Endothelial cell of umbilical vein (primary cell): Measurements from ENCODE around the gene PIP5K1C. TPM values are rescaled to one million over a fixed set of nuclear protein-coding genes. Genes with fewer than 3 reads are reported as not detected.

Experiments used
- BruUV-seq: library from RNA; stranded (reverse); fragments of 400-500 nt; replicated peaks from 2 replicates; lab custom pipeline; 2021; lab: Mats Ljungman, UMichigan
- CTCF ChIA-PET: fragments of 300-600, 350-600 bp; sonication (Branson Sonifier 250); formaldehyde crosslinking; loops from one replicate; lab custom pipeline; 2021; ENCODE audit warnings: antibody characterized with exemption, inconsistent platforms; lab: Charles Lee
- POLR2A ChIA-PET: fragments of 300-600, 350-600 bp; sonication (Branson Sonifier 250); formaldehyde crosslinking; loops from one replicate; lab custom pipeline; 2021; ENCODE audit warnings: antibody characterized with exemption, inconsistent platforms; lab: Charles Lee
- DNase-seq: peaks from one replicate; pipeline ENCODE4 v3.0.0-alpha.2; 2011; ENCODE audit warnings: low read depth, low spot score
- FAIRE-seq: peaks from 2 replicates; lab custom pipeline; 2011; peaks lifted over from hg19 to GRCh38; lab: Jason Lieb, UNC
- H2AFZ ChIP-seq: 2 replicates; pipeline ENCODE4 v1.6.0; 2012; ENCODE audit warnings: low read depth, low read length, control low read depth, inconsistent platforms
- H3K27ac ChIP-seq: 2 replicates; pipeline ENCODE4 v1.5.1; 2011; ENCODE audit warnings: low read depth, mild to moderate bottlenecking, control low read depth, low read length, moderate library complexity; ENCODE audit not compliant: insufficient read depth
- H3K27me3 ChIP-seq, 2 experiments: 2 replicates each; pipeline versions ENCODE4 v1.6.0 to v1.6.1; 2011; ENCODE audit warnings: low read length in 2 of 2, mixed read lengths in 1 of 2; ENCODE audit not compliant: control insufficient read depth in 2 of 2, insufficient read depth in 2 of 2
- H3K36me3 ChIP-seq, 2 experiments: 2 replicates in 1 of 2; 3 replicates in 1 of 2; pipeline ENCODE4 v1.5.1; 2011; ENCODE audit warnings: low read length in 2 of 2, mild to moderate bottlenecking in 1 of 2, moderate library complexity in 1 of 2; ENCODE audit not compliant: control insufficient read depth in 2 of 2, insufficient read depth in 2 of 2; ENCODE audit errors: extremely low read depth in 1 of 2
- H3K4me1 ChIP-seq: 3 replicates; pipeline ENCODE4 v1.5.1; 2011; ENCODE audit warnings: mild to moderate bottlenecking, low read length; ENCODE audit not compliant: control insufficient read depth, insufficient read depth; ENCODE audit errors: extremely low read depth
- H3K4me2 ChIP-seq: 2 replicates; pipeline ENCODE4 v1.6.1; 2011; ENCODE audit warnings: low read length, control low read depth, mixed read lengths; ENCODE audit not compliant: insufficient read depth
- H3K4me3 ChIP-seq, 3 experiments: fragments of 200-600 bp in 1 of 3; sonication (generic), shearing (Covaris generic) in 1 of 3; replicated peaks in 1 of 3; 2 replicates each; pipeline ENCODE4 v1.5.1; 2011 to 2016; ENCODE audit warnings: control low read depth in 3 of 3, low read length in 3 of 3, mild to moderate bottlenecking in 2 of 3, inconsistent platforms in 1 of 3, low read depth in 1 of 3, moderate library complexity in 1 of 3; ENCODE audit not compliant: insufficient read depth in 1 of 3
- H3K79me2 ChIP-seq: 2 replicates; pipeline ENCODE4 v1.6.0; 2012; ENCODE audit warnings: low read length, inconsistent platforms; ENCODE audit not compliant: control insufficient read depth, insufficient read depth
- H3K9ac ChIP-seq: replicated peaks from 2 replicates; pipeline ENCODE3; 2011; ENCODE audit warnings: low read length, control low read depth; ENCODE audit not compliant: insufficient read depth; ENCODE audit errors: extremely low read depth
- H3K9me1 ChIP-seq: replicated peaks from 3 replicates; pipeline ENCODE4 v1.6.0; 2011; ENCODE audit warnings: mild to moderate bottlenecking, low read length; ENCODE audit not compliant: control insufficient read depth, insufficient read depth; ENCODE audit errors: extremely low read depth
- H3K9me3 ChIP-seq: replicated peaks from 2 replicates; pipeline ENCODE4 v1.5.1; 2012; ENCODE audit warnings: low read length, inconsistent platforms; ENCODE audit not compliant: control insufficient read depth, insufficient read depth
- H4K20me1 ChIP-seq: replicated peaks from 2 replicates; pipeline ENCODE3; 2011; ENCODE audit warnings: mild to moderate bottlenecking, low read length; ENCODE audit not compliant: control insufficient read depth, insufficient read depth; ENCODE audit errors: extremely low read depth
- EZH2 ChIP-seq: IDR thresholded peaks from 2 replicates; pipeline ENCODE4 v1.6.1; 2012; ENCODE audit warnings: borderline replicate concordance, low read depth, mild to moderate bottlenecking, moderate library complexity, low read length, inconsistent platforms; ENCODE audit not compliant: severe bottlenecking
- FOS ChIP-seq: IDR thresholded peaks from 2 replicates; pipeline ENCODE4 v1.6.1; 2011; ENCODE audit warnings: mild to moderate bottlenecking, low read length, moderate library complexity, borderline replicate concordance; ENCODE audit not compliant: insufficient read depth
- GATA2 ChIP-seq: IDR thresholded peaks from 2 replicates; pipeline ENCODE4 v1.7.0; 2011; ENCODE audit warnings: low read depth, mild to moderate bottlenecking, moderate library complexity, mixed read lengths, low read length; ENCODE audit not compliant: insufficient read length, insufficient read depth
- JUN ChIP-seq: IDR thresholded peaks from 2 replicates; pipeline ENCODE4 v1.6.1; 2011; ENCODE audit warnings: borderline replicate concordance, low read depth; ENCODE audit not compliant: insufficient read length, insufficient read depth
- MYC ChIP-seq: IDR thresholded peaks from one replicate; pipeline ENCODE4 v1.6.1; 2011; ENCODE audit warnings: mild to moderate bottlenecking, low read depth, low read length
- POLR2A ChIP-seq: IDR thresholded peaks from 2 replicates; pipeline ENCODE4 v1.6.1; 2012; ENCODE audit warnings: low read depth, mild to moderate bottlenecking, control low read depth, low read length
- POLR2AphosphoS5 ChIP-seq: IDR thresholded peaks from 2 replicates; pipeline ENCODE4 v1.6.1; 2012; ENCODE audit warnings: low read depth, mild to moderate bottlenecking, control low read depth, low read length, moderate library complexity; ENCODE audit not compliant: insufficient read depth
- dilution Hi-C: fragments of 300-500 bp; cut with MboI; formaldehyde crosslinking; loops from one replicate; pipeline ENCODE4 v1.15.0; 2019; ENCODE audit warnings: low sequenced_read_pairs; ENCODE audit not compliant: extremely low pct_ligation_motif_present
- intact Hi-C: fragments of 100-400 bp; cut with micrococcal nuclease; formaldehyde crosslinking; loops from one replicate; pipeline ENCODE4 v1.10.0; 2022
- polyA plus RNA-seq, 4 experiments: library from polyadenylated mRNA; depleted of rRNA in 3 of 4; stranded (reverse) in 3 of 4; unstranded in 1 of 4; fragments of >200 nt; gene quantifications; 2 replicates each; pipeline versions ENCODE4 v1.2.1 to v1.2.3, GENCODE V29; 2011 to 2012; ENCODE audit warnings: missing spikeins in 1 of 4
- total RNA-seq: library from RNA; stranded (reverse); gene quantifications from 2 replicates; pipeline ENCODE4 v1.2.3, GENCODE V29; 2021
- TF ChIP-seq, protein P1 (sequence below), 2 donors: IDR thresholded peaks; 1 replicate in 1 of 2; 2 replicates in 1 of 2; pipeline ENCODE4 v1.5.1; 2011; ENCODE audit warnings: low read length in 2 of 2, mild to moderate bottlenecking in 2 of 2, moderate library complexity in 2 of 2, control low read depth in 1 of 2, inconsistent platforms in 1 of 2, low read depth in 1 of 2; ENCODE audit not compliant: insufficient read depth in 1 of 2; ENCODE audit errors: extremely low read depth in 1 of 2
- TF ChIP-seq, protein P2 (sequence below): IDR thresholded peaks from 2 replicates; pipeline ENCODE4 v1.6.1; 2011; ENCODE audit not compliant: insufficient read depth, insufficient read length

Gene PIP5K1C
- total and polyA plus RNA-seq, 2 donors (not counting 3 experiments of a cell fraction or from before 2014, with no cell fraction given) = 31.6 to 79.5 TPM

DNA sequence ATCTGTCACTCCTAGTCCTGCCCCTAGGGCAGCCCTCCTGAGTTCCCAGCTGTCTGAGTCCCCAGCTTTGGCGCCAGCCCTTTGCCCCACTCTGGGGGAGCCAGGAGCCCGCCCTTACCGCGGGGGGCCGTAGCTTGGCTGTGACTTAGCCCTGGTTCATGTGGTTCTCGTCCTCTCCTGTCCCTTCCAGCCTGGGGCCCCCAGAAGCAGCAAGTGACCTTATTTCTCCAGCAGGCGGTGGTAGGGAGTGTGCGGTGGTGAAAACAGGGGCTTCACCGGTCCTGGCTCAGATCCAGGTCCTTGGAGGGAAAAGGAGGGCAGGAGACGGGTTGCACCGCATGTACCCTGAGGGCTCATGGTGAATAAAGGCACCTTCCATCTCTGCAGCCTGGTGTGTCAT, 107.1 kb downstream of the PIP5K1C start:
- TF ChIP-seq, protein P1, sequence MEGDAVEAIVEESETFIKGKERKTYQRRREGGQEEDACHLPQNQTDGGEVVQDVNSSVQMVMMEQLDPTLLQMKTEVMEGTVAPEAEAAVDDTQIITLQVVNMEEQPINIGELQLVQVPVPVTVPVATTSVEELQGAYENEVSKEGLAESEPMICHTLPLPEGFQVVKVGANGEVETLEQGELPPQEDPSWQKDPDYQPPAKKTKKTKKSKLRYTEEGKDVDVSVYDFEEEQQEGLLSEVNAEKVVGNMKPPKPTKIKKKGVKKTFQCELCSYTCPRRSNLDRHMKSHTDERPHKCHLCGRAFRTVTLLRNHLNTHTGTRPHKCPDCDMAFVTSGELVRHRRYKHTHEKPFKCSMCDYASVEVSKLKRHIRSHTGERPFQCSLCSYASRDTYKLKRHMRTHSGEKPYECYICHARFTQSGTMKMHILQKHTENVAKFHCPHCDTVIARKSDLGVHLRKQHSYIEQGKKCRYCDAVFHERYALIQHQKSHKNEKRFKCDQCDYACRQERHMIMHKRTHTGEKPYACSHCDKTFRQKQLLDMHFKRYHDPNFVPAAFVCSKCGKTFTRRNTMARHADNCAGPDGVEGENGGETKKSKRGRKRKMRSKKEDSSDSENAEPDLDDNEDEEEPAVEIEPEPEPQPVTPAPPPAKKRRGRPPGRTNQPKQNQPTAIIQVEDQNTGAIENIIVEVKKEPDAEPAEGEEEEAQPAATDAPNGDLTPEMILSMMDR (IDR thresholded peaks at IDR 0.05; ENCODE audit: extremely low read depth in 1 of 2, insufficient read depth in 1 of 2, low read depth in 1 of 2, low read length in 2 of 2) = peak in 1 of 2 donors; percentile 7
- TF ChIP-seq POLR2A (no peak), EZH2 (no peak)

DNA sequence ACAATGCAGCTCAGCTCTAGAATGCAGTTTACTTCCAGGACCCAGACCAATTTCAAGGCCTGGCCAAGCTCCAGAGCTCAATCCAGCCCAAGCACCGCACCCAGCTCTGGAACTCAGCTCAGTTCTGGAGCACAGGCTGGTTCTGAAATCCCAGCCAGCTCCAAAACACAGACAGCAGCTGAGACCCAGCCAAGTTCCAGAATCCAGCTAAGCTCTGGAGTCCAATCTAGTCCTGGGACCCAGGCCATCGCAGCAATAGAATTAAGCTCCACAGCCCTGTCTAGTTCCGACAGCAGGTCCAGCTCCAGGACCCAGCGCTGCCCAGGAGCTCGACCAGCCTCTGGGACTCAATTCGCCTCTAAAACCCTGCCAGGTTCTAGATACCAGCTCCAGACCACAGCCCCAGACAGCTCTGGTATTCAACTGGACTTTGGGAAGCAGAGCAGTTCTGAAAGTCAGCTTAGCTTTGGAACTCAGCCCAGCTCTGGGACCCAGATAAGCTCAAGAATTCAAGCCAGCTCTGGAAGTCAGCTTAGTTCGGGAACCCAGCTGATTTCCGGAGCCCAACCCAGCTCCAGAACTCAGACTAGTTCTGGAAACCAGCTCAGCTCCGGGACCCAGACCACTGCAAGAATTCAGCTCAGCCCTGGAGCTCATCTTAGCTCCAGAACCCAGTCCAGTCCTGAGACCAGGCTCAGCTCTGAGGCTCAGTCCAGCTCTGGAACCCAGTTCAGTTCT, 108.2 kb downstream of the PIP5K1C start:
- BruUV-seq = no TSS peak
- Histone ChIP-seq H3K4me2 (no peak overlapping the region), H4K20me1 (no peaks in the 10 kb centered on the region), H3K79me2 (no peaks in the 10 kb centered on the region), H3K9me1 (no peaks in the 10 kb centered on the region), H3K9ac (no peak overlapping the region), H3K4me1 (no peaks in the 10 kb centered on the region), H3K36me3 (no peaks in the 10 kb centered on the region), H3K27me3 (peaks cover 0 to 2% of the 10 kb centered on the region in 2 experiments), H3K4me3 (no peak overlapping the region), H3K9me3 (no peaks in the 10 kb centered on the region), H3K27ac (no peak overlapping the region), H2AFZ (no peak overlapping the region)
- CTCF ChIA-PET = interaction anchor here (0.9 to 2.2 kb wide), 11 partner anchors 8 to 316 kb away, joined by 3 to 10 read pairs (median 4); no protein-coding TSS in a partner anchor
- TF ChIP-seq, protein P1 (IDR thresholded peaks at IDR 0.05; ENCODE audit: extremely low read depth in 1 of 2, insufficient read depth in 1 of 2, low read depth in 1 of 2, low read length in 2 of 2) = no peak
- TF ChIP-seq MYC = no peak
- TF ChIP-seq EZH2 = no peak
- no peak for TF ChIP-seq GATA2
- TF ChIP-seq POLR2AphosphoS5 = no peak
- TF ChIP-seq FOS = no peak
- TF ChIP-seq, protein P2, sequence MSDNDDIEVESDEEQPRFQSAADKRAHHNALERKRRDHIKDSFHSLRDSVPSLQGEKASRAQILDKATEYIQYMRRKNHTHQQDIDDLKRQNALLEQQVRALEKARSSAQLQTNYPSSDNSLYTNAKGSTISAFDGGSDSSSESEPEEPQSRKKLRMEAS = no peak
- no peak for TF ChIP-seq JUN
- no peak for TF ChIP-seq POLR2A
- FAIRE-seq (no peak), DNase-seq (no peak)
- intact Hi-C loops (no loop called here), dilution Hi-C loops (no loop called here)
- POLR2A ChIA-PET = no interaction called here

More for the DNA sequence above, 107.1 kb downstream of the PIP5K1C start:
- no peaks in the 10 kb centered on the region for H4K20me1 ChIP-seq
- H3K9me3 ChIP-seq = no peaks in the 10 kb centered on the region
- H3K4me1 ChIP-seq = no peaks in the 10 kb centered on the region
- POLR2A ChIA-PET = no interaction called here
- CTCF ChIA-PET = no interaction called here
- H2AFZ ChIP-seq = no peak overlapping the region
- H3K4me3 ChIP-seq = no peak overlapping the region
- H3K9me1 ChIP-seq = no peaks in the 10 kb centered on the region
- no peak overlapping the region for H3K27ac ChIP-seq
- no peaks in the 10 kb centered on the region for H3K79me2 ChIP-seq
- H3K36me3 ChIP-seq = no peaks in the 10 kb centered on the region
- dilution Hi-C loops (no loop called here), intact Hi-C loops (no loop called here)
- no TSS peak for BruUV-seq
- FAIRE-seq (no peak), DNase-seq (no peak)
- H3K4me2 ChIP-seq = no peak overlapping the region
- H3K27me3 ChIP-seq = peaks cover 0 to 2% of the 10 kb centered on the region in 2 experiments
- H3K9ac ChIP-seq = no peak overlapping the region
